ENCODE results near the gene ADORA2B. TPM values are rescaled to one million over a fixed set of nuclear protein-coding genes. Genes with fewer than 3 reads are reported as not detected.
"Not testable (repeated sequence)": the region's sequence is repeated elsewhere in the genome, so short reads cannot be mapped to it uniquely, and the experiment has no call there.

The ADORA2B gene
- total RNA-seq, 1 donor from 2014 or later = 0.20 TPM

DNA sequence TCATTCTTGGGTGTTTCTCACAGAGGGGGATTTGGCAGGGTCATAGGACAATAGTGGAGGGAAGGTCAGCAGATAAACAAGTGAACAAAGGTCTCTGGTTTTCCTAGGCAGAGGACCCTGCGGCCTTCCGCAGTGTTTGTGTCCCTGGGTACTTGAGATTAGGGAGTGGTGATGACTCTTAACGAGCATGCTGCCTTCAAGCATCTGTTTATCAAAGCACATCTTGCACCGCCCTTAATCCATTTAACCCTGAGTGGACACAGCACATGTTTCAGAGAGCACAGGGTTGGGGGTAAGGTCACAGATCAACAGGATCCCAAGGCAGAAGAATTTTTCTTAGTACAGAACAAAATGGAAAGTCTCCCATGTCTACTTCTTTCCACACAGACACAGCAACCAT, 34.1 kb downstream of the ADORA2B start:
- intact Hi-C loops (cut with micrococcal nuclease) = not testable (repeated sequence)

DNA sequence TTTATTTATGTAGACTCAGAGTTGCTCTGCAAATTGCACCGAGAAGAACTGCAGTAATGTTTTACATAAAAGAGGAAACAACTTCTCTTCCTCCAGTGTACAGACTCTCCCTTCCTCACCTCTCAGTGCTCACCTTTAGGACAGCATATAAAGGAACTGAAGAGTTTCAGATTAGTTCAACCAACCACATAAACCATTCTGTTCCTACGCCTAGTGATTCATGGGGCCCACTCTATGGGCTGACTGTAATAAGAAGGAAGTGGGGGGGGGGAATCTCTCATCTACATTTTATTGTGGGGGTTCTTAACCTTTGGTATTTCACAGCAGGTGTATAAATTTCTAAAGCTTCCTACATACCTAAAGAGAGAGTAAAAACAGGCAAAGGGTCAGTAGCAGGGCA, 36.3 kb downstream of the ADORA2B start:
- intact Hi-C loops (cut with micrococcal nuclease) = no loop called here

GRCh38 chr17:15981646-15982580, 37.0 kb downstream of the ADORA2B start:
- intact Hi-C loops (cut with micrococcal nuclease) = no loop called here

DNA sequence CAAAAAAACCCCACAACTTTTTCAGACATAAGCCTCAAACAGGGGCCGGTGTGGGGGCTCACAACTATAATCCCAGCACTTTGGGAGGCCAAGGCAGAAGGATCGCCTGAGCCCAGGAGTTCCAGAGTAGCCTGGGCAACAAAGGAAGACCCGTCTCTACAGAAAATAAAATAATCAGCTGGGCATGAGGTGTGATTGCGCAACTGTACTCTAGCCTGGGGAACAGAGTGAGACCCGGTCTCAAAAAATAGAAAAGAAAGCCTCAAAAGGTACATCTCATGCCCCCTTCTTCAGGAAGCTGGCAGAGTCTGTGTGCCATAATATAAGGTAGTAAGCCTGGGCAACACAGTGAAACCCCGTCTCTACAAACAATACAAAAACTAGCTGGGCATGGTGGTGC, 51.4 kb downstream of the ADORA2B start:
- intact Hi-C loops (cut with micrococcal nuclease) = loop anchor here (5.0 to 10.0 kb wide), 3 partner anchors 99 to 1692 kb away; partner anchors contain the start of gene HS3ST3B1

DNA sequence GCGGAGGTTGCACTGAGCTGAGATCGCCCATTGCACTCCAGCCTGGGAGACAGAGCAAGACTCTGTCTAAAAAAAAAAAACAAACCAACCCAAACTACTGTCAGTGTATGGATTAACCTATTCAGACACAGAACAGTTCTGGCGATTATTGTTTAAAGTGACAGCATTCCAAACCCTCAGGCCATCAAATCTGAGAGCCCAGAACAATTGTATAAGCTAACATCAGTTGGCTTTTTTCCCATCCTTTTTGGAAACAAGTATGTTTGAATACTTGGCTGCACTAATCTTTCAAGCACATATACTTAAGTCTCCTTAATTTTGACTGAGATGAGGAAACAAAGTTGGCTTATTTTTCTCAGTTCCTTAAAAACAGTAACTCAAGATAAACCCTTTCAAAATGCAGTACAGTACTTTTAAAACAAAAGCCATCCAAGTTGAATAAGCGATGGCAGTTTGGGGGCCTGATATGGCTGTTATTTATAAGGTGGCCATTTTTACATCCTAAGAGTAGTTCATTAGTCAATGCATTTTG, 53.2 kb downstream of the ADORA2B start:
- intact Hi-C loops (cut with micrococcal nuclease) = loop anchor here (1.0 to 10.0 kb wide), 7 partner anchors 39 to 1693 kb away; partner anchors contain the start of genes ADORA2B and HS3ST3B1

DNA sequence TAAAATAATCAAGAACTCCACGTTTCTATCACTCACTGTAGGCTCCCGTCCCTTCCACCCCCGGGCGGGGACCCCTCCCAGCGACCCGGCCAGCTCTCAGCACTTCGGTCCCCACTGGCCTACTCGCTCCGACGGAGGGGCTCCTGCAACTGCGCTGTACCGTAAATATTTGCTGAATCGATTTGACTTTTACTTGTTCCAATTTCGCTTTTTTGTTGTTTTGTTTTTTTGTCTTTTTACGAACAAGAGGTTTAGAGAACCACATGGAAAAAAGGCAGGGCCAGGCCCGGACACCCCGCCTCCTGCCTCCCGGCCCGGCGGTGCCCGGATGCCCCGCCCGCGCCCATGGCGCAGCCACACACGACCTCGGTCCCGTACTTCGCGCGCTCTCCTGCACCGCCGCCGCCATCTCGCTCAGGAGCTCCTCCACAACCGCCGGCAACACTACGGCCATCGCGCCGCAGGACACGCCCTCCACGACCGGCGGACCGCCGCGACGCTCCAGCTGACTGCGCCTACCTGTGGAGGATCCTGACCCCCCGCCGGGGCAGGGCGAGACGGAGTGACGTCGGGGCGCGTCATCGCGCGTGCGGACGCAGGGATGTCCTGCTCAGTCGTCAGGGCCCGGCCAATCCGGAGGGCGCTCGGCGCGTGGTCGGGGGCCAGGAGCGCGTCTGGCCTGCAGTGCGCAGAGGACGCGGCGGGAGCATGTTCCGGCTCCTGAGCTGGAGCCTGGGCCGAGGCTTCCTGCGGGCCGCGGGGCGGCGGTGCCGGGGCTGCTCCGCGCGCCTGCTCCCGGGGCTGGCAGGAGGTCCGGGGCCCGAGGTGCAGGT, 54.4 kb downstream of the ADORA2B start, which contains the start of the genes TTC19 and ZSWIM7:
TTC19 (plus strand) TSS at position 684 of the 833 bp plus-strand sequence; CDS start at position 709, 25 bp downstream.
ZSWIM7 (minus strand) TSS at position 564 of the 833 bp plus-strand sequence; CDS start at position 454, 110 bp downstream.
- intact Hi-C loops (cut with micrococcal nuclease) = loop anchor here (1.0 to 10.0 kb wide), 5 partner anchors 102 to 1695 kb away; partner anchors contain the start of genes HS3ST3B1 and NCOR1

- intact Hi-C loops (cut with micrococcal nuclease) = loop anchor here (1.0 to 10.0 kb wide), 5 partner anchors 103 to 1695 kb away; partner anchors contain the start of genes HS3ST3B1 and NCOR1
Observed at GRCh38 chr17:15999974-16000827, 55.3 kb downstream of the ADORA2B start.

DNA sequence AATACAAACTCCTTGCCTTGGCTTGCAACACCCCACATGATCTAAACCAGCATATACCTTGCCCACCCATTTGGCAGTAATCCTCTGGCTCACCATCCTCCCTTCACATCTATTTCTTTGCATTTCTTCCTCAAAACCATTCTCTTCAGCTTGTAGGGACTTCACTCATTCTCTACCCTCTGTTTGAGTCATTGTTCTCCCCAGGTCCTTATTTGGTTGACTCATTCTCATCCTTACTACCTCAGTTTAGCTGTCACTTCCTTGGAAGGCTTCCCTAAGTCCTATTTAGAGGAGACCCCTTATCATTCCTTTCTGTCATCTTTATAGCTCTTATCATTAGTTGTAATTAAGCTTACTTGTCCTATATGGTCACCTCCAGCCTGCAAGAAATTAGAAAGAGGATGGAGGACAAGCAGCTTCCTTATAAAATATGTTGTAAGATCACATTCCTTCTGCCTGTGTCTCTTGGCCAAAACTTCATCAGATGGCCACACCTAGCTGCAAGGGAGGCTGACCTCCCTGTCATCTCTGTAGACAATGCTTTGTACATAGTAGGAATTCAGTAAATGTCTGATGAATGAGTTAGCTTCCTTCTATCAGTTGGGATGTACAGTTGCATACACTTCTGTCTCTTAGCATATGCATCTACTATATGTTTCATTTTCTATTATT, 56.4 kb downstream of the ADORA2B start:
- intact Hi-C loops (cut with micrococcal nuclease) = loop anchor here (1.0 kb wide), 1 partner anchor 27 kb away; no protein-coding TSS in a partner anchor

- intact Hi-C loops (cut with micrococcal nuclease) = no loop called here
Observed at GRCh38 chr17:16002708-16003260, 57.9 kb downstream of the ADORA2B start.

GRCh38 chr17:16003841-16004240, 58.9 kb downstream of the ADORA2B start:
- intact Hi-C loops (cut with micrococcal nuclease) = no loop called here

- intact Hi-C loops (cut with micrococcal nuclease) = no loop called here
Observed at GRCh38 chr17:16005636-16006035, 60.7 kb downstream of the ADORA2B start.

GRCh38 chr17:16007439-16007838, 62.5 kb downstream of the ADORA2B start:
- intact Hi-C loops (cut with micrococcal nuclease) = no loop called here

GRCh38 chr17:16013943-16014407, 69.0 kb downstream of the ADORA2B start:
- intact Hi-C loops (cut with micrococcal nuclease) = no loop called here

GRCh38 chr17:16019347-16019746, 74.4 kb downstream of the ADORA2B start:
- intact Hi-C loops (cut with micrococcal nuclease) = no loop called here

GRCh38 chr17:16023881-16024280, 79.0 kb downstream of the ADORA2B start:
- intact Hi-C loops (cut with micrococcal nuclease) = loop anchor here (10.0 kb wide), 2 partner anchors 341 to 511 kb away; no protein-coding TSS in a partner anchor

- intact Hi-C loops (cut with micrococcal nuclease) = loop anchor here (5.0 to 10.0 kb wide), 4 partner anchors 192 to 510 kb away; partner anchors contain the start of genes NCOR1 and PIGL
Observed at GRCh38 chr17:16025202-16025601, 80.3 kb downstream of the ADORA2B start.
